ENCODE data around the gene DLD. TPM values are rescaled to one million over a fixed set of nuclear protein-coding genes. Genes with fewer than 3 reads are reported as not detected.

The DLD gene
- total and polyA plus RNA-seq, 2 of the 13 experiments (the other 11 are each of a cell fraction or from before 2014, with no cell fraction given), result 56.8 to 95.2 TPM

Other genes starting within 250 kb of the DLD start
- gene SLC26A4, start 230.4 kb upstream of the DLD start, total RNA-seq (2016; rRNA removed; fragmentation: Illumina TruSeq; extraction: Trizol), result 0.11 TPM in 1 of 2 replicates, not detected in the other
- gene SLC26A4, start 230.4 kb upstream of the DLD start, polyA plus RNA-seq (2011; rRNA removed), result 0.08 and 0.10 TPM in 2 replicates
- gene CBLL1, start 147.0 kb upstream of the DLD start, total RNA-seq (2016; rRNA removed; fragmentation: Illumina TruSeq; extraction: Trizol), result 10.5 and 12.2 TPM in 2 replicates
- gene CBLL1, start 147.0 kb upstream of the DLD start, polyA plus RNA-seq (2011; rRNA removed), result 8.8 and 9.1 TPM in 2 replicates
- 0.08 and 0.11 TPM in 2 replicates for gene SLC26A3, start 88.0 kb upstream of the DLD start, total RNA-seq (2016; rRNA removed; fragmentation: Illumina TruSeq; extraction: Trizol)
- gene SLC26A3, start 88.0 kb upstream of the DLD start, polyA plus RNA-seq (2011; rRNA removed), result 0.30 and 0.71 TPM in 2 replicates
- gene LAMB1, start 112.0 kb downstream of the DLD start, total RNA-seq (2016; rRNA removed; fragmentation: Illumina TruSeq; extraction: Trizol), result 56.4 and 109 TPM in 2 replicates
- gene LAMB1, start 112.0 kb downstream of the DLD start, polyA plus RNA-seq (2011; rRNA removed), result 124 and 127 TPM in 2 replicates
- gene LAMB4, start 239.2 kb downstream of the DLD start, total RNA-seq (2016; rRNA removed; fragmentation: Illumina TruSeq; extraction: Trizol), result not detected in 2 replicates
- 0.05 TPM in 1 of 2 replicates, not detected in the other for gene LAMB4, start 239.2 kb downstream of the DLD start, polyA plus RNA-seq (2011; rRNA removed)

All from HepG2 (cell line).